Measurements from ENCODE around the gene LCE1D. TPM values are rescaled to one million over a fixed set of nuclear protein-coding genes. Genes with fewer than 3 reads are reported as not detected.

The LCE1D gene
- total RNA-seq, 1 experiment from 2014 or later, result not detected

DNA sequence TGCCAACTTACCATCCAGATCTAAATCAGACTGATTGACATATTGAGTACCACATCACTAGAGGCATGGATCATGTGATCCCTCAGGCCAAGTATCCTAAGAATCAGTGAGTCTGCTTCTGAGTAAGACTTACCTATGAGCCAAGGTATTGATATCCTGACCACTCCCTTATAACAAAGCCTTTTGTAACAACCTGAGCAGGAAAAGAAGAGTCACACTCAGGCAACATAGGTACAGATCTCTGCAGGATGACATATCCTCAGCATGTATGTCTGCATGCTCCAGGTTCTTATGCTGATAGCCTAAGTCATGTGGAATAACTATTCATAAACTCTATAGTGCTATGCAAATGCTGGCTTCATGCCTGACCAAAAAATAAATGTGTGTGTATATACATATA lies 28.4 kb downstream of the LCE1D start:
- ChIA-PET RAD21 (ENCODE audit: low non-redundant PET in 1 of 2, low total read pairs in 2 of 2, uncharacterized antibody in 2 of 2, unreplicated experiment in 2 of 2) (no interaction called here), POLR2A (no interaction called here), CTCF (no interaction called here)
- Histone ChIP-seq H3K79me2 (ENCODE audit: insufficient read depth, low read length) (no peaks in the 10 kb centered on the region), H4K20me1 (ENCODE audit: insufficient read depth) (no peaks in the 10 kb centered on the region), H3K4me1 (ENCODE audit: control insufficient read depth in 1 of 2, insufficient read depth in 2 of 2, low read length in 2 of 2) (no peaks in the 10 kb centered on the region), H2AFZ (ENCODE audit: low read depth, low read length, poor library complexity, severe bottlenecking) (no peak overlapping the region), H3K4me2 (ENCODE audit: low read length) (no peak overlapping the region), H3K4me3 (replicated peaks in 1 of 2; ENCODE audit: low read depth in 1 of 2, low read length in 2 of 2) (no peak overlapping the region), H3K9me2 (ENCODE audit: insufficient read depth) (no peaks in the 10 kb centered on the region), H3K27ac (ENCODE audit: low read depth, low read length) (no peak overlapping the region), H3K9me3 (ENCODE audit: control insufficient read depth in 1 of 2, insufficient read depth in 1 of 2, low read depth in 1 of 2, low read length in 2 of 2) (no peaks in the 10 kb centered on the region), H3K9ac (ENCODE audit: low read length) (no peak overlapping the region), H3K36me3 (ENCODE audit: control insufficient read depth in 1 of 2, insufficient read depth in 2 of 2, low read length in 2 of 2) (no peaks in the 10 kb centered on the region), H3K27me3 (ENCODE audit: insufficient read depth, low read length) (peaks cover 34% of the 10 kb centered on the region)
- intact Hi-C loops (cut with micrococcal nuclease), result no loop called here
- BruUV-seq (replicated peaks), result no TSS peak
- TF ChIP-seq, protein P1, sequence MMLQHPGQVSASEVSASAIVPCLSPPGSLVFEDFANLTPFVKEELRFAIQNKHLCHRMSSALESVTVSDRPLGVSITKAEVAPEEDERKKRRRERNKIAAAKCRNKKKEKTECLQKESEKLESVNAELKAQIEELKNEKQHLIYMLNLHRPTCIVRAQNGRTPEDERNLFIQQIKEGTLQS (IDR thresholded peaks at IDR 0.05), result no peak
- TF ChIP-seq POLR2AphosphoS5 (IDR thresholded peaks at IDR 0.05; ENCODE audit: low read depth, low read length), result no peak
- no peak for TF ChIP-seq CTCF (IDR thresholded peaks at IDR 0.05 in 2 of 3, conservative IDR thresholded peaks at IDR 0.05 in 1 of 3; ENCODE audit: borderline replicate concordance in 1 of 3, insufficient read depth in 1 of 3, low read depth in 2 of 3, low read length in 2 of 3)
- no peak for TF ChIP-seq ELF1 (IDR thresholded peaks at IDR 0.05; ENCODE audit: borderline replicate concordance, low read depth)
- no peak for TF ChIP-seq YY1 (IDR thresholded peaks at IDR 0.05; ENCODE audit: extremely low read depth, insufficient replicate concordance, low read depth, low read length)
- ATAC-seq (no peak), DNase-seq (ENCODE audit: low read depth, low spot score) (no peak)

DNA sequence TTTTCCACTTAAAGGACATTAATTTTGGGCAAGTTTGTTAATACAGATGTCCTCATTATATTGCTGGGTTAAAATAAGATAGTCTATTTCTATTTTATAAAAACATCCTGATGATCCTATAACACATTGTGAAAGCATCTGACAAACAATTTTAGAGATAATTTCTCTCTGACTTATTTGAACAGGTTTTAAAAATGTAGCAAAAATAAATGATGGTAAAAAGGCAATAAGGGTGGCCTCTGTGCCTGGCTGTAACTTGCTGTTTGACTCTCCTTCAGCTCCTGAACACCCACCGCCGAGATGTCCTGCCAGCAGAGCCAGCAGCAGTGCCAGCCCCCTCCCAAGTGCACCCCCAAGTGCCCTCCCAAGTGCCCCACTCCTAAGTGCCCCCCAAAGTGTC lies 30.7 kb downstream of the LCE1D start, which contains the start of gene LCE1A:
TSS of gene LCE1A (plus strand) at position 301 of the 400 bp plus-strand sequence. CDS start at position 301, 0 bp downstream.
- H3K27me3 ChIP-seq (ENCODE audit: insufficient read depth, low read length), result peaks cover 27% of the 10 kb centered on the region
- POLR2A ChIA-PET, result no interaction called here

More for the DNA sequence above, 30.7 kb downstream of the LCE1D start, which contains the start of gene LCE1A:
- Histone ChIP-seq H3K9me3 (ENCODE audit: control insufficient read depth in 1 of 2, insufficient read depth in 1 of 2, low read depth in 1 of 2, low read length in 2 of 2) (no peaks in the 10 kb centered on the region), H3K9me2 (ENCODE audit: insufficient read depth) (no peaks in the 10 kb centered on the region), H4K20me1 (ENCODE audit: insufficient read depth) (no peaks in the 10 kb centered on the region), H3K9ac (ENCODE audit: low read length) (no peak within 1 kb of the TSS), H3K79me2 (ENCODE audit: insufficient read depth, low read length) (no peaks in the 10 kb centered on the region), H3K27ac (ENCODE audit: low read depth, low read length) (no peak within 1 kb of the TSS), H2AFZ (ENCODE audit: low read depth, low read length, poor library complexity, severe bottlenecking) (no peak within 1 kb of the TSS), H3K4me3 (replicated peaks in 1 of 2; ENCODE audit: low read depth in 1 of 2, low read length in 2 of 2) (no peak within 1 kb of the TSS), H3K4me1 (ENCODE audit: control insufficient read depth in 1 of 2, insufficient read depth in 2 of 2, low read length in 2 of 2) (no peaks in the 10 kb centered on the region), H3K4me2 (ENCODE audit: low read length) (no peak within 1 kb of the TSS), H3K36me3 (ENCODE audit: control insufficient read depth in 1 of 2, insufficient read depth in 2 of 2, low read length in 2 of 2) (no peaks in the 10 kb centered on the region)
- TF ChIP-seq CBX3 (IDR thresholded peaks at IDR 0.05; ENCODE audit: low read depth) (no peak), ZNF274 (IDR thresholded peaks at IDR 0.05; ENCODE audit: low read depth, low read length) (no peak), POLR2AphosphoS5 (IDR thresholded peaks at IDR 0.05; ENCODE audit: low read depth, low read length) (no peak)
- ATAC-seq (no peak), DNase-seq (ENCODE audit: low read depth, low spot score) (no peak)
- ChIA-PET RAD21 (ENCODE audit: low non-redundant PET in 1 of 2, low total read pairs in 2 of 2, uncharacterized antibody in 2 of 2, unreplicated experiment in 2 of 2) (no interaction called here), CTCF (no interaction called here)
- intact Hi-C loops (cut with micrococcal nuclease), result no loop called here
- BruUV-seq (replicated peaks), result no TSS peak

Measured in HCT116 (cell line).